Caki2 (cell line): Measurements from ENCODE around the gene TNKS2. TPM values are rescaled to one million over a fixed set of nuclear protein-coding genes. Genes with fewer than 3 reads are reported as not detected.
"Not testable (repeated sequence)": the region's sequence is repeated elsewhere in the genome, so short reads cannot be mapped to it uniquely, and the experiment has no call there.

Experiments
- DNase-seq: peaks from one replicate; pipeline ENCODE4 v3.0.0-alpha.2; 2015; ENCODE audit warnings: low read depth
- in situ Hi-C: cut with HindIII; loops from 2 replicates; pipeline ENCODE4 v1.10.0; 2016; ENCODE audit warnings: low sequenced_read_pairs, low pct_unique_long_range_greater_than_20kb, mixed read lengths
- total RNA-seq: library from RNA; depleted of rRNA; stranded (reverse); fragments of >200 nt; shearing (Covaris generic); gene quantifications from 2 replicates; pipeline ENCODE4 v1.2.3, GENCODE V29; 2014; ENCODE audit warnings: low replicate concordance; rRNA removed

The TNKS2 gene
- total RNA-seq, 1 experiment from 2014 or later = 11.8 TPM

- in situ Hi-C loops = no loop called here
- no peak for DNase-seq
Observed at GRCh38 chr10:91893051-91893450, 94.8 kb downstream of the TNKS2 start.

GRCh38 chr10:91894261-91894685, 96.0 kb downstream of the TNKS2 start:
- DNase-seq, in situ Hi-C loops: not testable (repeated sequence)

DNA sequence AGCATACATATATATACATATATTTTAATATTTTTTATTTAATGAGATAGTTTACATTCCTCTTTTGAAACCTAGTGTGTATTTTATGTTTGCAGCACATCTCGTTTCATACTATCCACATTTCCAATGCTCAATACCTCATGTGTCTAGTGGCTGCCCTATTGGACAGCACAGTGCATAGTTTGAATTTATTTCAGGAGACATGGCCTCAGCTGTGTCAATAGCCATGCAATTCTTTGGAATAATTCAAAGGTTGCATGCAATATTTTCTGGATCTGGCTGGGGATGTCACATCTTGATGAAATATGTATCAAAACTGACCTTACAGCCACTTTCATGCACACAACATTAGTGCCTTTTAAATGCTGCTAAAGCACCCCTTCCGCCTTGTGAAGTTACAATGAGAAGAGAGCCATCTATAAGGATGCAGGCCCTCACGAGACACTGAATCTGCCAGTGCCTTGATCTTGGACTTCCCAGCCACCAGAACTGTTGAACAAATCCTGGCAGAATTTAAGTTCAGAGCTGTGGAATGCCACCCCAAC, 98.1 kb downstream of the TNKS2 start:
- in situ Hi-C loops = no loop called here
- DNase-seq = no peak

DNA sequence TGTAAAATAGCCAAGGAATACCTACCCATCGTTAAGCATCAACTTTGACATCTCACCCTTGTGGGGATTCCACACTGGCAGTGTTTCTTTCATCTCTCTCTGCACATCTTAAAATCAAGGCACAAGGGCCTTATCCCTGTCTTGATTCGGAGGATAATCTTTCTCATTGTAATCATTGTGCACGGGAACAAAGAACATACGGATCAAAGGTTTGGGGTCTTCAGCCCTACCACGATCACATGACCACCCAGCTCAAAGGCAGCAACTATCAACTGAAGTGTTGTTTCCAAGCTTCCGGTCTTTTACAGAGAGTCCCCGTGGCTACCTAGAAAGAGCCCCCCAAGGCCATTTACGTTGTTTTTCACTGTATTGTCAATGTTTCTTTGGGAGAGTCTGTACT, 99.2 kb downstream of the TNKS2 start:
- in situ Hi-C loops = no loop called here
- DNase-seq = no peak

DNA sequence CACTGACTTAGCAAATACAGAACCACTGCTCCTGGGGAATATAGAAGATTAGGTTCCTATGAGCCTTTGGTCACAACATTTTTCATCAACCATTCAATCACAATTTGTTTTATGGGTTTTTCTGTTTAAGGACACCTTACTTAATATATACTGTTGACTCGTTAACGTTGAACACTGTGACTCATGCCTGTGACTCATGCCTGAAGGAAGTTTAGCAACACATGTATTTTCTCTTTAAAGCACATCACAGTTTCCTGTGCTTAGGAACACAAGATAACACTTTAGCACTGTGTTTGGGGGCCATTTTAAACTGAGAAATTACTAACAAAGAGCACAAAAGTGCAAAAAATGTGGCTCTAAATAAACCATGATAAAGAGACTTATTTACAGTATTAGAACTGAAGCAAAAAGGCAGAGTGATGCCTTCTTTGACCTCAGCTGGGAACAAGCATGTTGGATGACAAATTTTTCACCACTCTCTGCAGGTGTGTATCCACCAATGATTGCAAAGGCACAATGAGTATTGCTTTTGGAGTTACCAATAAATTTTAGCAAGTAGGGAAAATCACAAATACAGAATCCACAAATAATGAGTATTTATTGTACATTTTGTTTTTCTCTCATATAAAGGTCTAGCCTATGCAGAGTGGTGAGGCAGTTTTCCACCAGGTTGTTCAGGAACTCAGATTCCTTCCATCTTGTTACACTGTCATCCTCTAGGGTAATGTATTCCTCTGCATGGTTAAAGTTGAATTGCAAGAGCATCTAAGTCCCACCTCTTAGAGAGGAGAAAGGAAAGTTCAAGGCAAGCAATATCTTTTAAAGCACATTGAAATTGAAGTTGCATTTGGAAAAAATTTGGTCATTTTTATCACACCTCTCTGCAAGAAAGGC, 103.8 kb downstream of the TNKS2 start:
- in situ Hi-C loops = no loop called here
- DNase-seq = peak; percentile 64

DNA sequence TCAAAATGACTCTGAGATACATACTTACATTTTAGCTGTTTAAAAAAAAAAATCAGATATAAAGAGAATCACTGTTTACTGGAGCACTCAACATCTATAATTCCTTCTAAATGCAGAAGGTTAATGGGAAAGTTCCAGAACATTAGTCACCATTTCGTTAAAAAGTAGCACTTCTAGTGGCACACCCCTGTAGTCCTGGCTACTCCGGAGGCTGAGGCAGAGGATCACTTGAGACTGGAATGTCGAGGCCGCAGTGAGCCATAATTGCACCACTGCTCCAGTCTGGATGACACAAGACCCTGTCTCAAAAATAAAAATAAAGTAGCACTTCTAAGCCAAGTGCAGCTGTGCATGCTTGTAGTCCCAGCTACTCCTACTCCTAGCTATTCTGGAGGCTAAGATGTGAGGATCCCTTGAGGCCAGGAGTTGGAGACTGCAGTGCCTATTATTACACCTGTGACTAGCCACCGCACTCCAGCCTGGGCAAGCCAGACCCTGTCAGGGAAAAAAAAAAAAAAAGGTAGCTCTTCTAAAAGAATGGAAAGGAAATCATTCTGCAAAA, 108.9 kb downstream of the TNKS2 start:
- in situ Hi-C loops = no loop called here
- no peak for DNase-seq

- in situ Hi-C loops = no loop called here
- DNase-seq = no peak
Observed at GRCh38 chr10:91907914-91908336, 109.7 kb downstream of the TNKS2 start.

DNA sequence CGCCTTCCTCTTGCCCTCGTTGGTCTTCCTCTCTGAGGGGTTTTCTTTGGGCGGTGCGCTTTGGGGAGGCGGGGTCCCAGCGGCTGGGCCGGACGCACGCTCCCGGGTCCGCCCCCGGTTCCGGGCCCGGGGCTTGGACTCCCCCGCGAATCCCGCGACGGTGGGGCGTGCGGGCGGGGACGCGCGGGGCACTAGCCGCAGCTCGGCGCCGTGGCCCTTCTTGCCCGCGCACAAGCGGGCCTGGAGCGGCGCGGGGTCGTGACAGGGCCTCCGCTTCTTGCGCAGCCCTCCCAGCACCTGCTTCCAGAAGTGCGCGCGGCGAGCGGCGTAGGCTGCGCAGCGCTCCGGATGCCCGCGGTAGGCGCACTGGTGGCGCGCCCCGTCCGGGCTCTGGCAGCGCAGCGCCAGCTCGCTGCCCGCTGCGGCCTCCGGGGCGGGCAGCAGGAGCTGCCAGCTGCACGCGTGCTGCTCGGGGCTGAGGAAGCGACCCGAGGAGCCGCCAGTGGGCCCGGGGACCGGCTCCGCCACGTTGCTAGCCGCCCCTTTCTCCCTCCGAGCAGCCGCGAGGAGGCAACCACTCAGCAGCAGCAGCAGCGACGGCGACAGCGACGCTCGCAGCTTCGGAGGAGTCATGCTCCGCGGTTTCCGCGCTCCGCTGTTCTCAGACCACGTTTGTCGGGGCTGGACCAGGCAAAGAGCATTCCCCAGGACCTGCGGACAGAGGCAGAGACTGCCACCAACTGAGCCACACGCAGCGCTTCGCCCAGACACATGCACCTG, 110.3 kb downstream of the TNKS2 start:
- in situ Hi-C loops = no loop called here
- peak; percentile 88 for DNase-seq

DNA sequence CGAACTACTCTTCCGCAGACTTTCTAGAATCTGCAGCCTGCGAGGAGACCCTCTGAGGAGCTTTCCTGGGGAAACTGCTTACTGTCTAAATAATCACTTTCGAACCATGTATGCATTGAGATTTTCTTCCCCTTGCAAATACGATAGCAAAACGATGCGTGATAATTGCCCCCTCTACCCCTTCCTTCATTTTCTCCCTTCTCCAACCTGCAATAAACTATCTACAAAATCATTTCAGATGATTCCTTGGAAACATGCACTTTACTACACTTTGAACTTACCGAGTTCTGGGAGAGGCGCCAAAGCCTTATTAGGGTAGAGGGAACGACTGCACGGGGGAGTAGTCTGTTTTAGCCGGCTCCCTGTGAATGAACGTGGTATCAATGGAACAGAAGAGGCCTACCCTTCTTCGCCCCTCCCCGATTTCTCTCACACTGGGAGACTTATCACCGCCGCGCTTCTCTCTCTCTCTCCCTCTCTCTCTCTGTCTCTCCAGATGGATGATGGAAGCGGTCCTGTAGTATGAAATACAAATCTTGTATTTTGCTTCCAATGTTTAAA, 111.0 kb downstream of the TNKS2 start, which contains the start of gene FGFBP3:
TSS of gene FGFBP3 (minus strand) at position 370 of the 561 bp plus-strand sequence. CDS start 517 bp downstream, outside the sequence.
- in situ Hi-C loops = no loop called here

DNA sequence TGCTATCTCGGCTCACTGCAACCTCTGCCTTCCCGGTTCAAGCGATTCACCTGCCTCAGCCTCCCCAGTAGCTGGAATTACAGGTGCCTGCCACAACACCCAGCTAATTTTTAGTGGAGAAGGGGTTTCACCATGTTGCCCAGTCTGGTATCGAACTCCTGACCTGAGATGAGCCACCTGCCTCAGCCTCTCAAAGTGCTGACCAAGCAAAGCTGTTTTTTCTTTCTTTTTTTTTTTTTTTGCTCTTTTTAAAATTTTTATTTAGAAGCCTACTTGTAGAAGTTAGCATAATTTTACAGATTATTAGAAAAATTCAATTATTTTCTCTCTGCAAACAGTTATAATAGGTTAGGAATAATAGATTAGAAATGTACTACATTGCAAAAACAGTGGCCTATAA, 112.2 kb downstream of the TNKS2 start:
- in situ Hi-C loops = no loop called here
- no peak for DNase-seq

More for the DNA sequence above, 111.0 kb downstream of the TNKS2 start, which contains the start of gene FGFBP3:
- DNase-seq = no peak

Other genes starting within 250 kb of the TNKS2 start
- gene PPP1R3C, start 165.4 kb upstream of the TNKS2 start, total RNA-seq = 3.5 and 4.2 TPM in 2 replicates
- 1.2 and 2.9 TPM in 2 replicates for gene FGFBP3, start 111.1 kb downstream of the TNKS2 start, total RNA-seq
- 4.4 and 6.6 TPM in 2 replicates for gene BTAF1, start 125.3 kb downstream of the TNKS2 start, total RNA-seq